ENCODE measurements around the gene MBP.
"Not testable (repeated sequence)": the region's sequence is repeated elsewhere in the genome, so short reads cannot be mapped to it uniquely, and the experiment has no call there.

GRCh38 chr18:76965555-76966151, 166.9 kb downstream of the MBP start:
- TF ChIP-seq POLR2A (IDR thresholded peaks at IDR 0.05), result not testable (repeated sequence)
- TF ChIP-seq, protein P1, sequence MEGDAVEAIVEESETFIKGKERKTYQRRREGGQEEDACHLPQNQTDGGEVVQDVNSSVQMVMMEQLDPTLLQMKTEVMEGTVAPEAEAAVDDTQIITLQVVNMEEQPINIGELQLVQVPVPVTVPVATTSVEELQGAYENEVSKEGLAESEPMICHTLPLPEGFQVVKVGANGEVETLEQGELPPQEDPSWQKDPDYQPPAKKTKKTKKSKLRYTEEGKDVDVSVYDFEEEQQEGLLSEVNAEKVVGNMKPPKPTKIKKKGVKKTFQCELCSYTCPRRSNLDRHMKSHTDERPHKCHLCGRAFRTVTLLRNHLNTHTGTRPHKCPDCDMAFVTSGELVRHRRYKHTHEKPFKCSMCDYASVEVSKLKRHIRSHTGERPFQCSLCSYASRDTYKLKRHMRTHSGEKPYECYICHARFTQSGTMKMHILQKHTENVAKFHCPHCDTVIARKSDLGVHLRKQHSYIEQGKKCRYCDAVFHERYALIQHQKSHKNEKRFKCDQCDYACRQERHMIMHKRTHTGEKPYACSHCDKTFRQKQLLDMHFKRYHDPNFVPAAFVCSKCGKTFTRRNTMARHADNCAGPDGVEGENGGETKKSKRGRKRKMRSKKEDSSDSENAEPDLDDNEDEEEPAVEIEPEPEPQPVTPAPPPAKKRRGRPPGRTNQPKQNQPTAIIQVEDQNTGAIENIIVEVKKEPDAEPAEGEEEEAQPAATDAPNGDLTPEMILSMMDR (IDR thresholded peaks at IDR 0.05), result not testable (repeated sequence)

Measured in thyroid gland (tissue), 4 donors.